ENCODE results near the gene EGFLAM.

Gene EGFLAM

GRCh38 chr5:38479315-38479904 is 221.1 kb downstream of the EGFLAM start:
- DNase-seq = no peak

GRCh38 chr5:38483805-38484398 is 225.5 kb downstream of the EGFLAM start:
- DNase-seq = no peak

GRCh38 chr5:38494175-38494574 is 235.8 kb downstream of the EGFLAM start:
- no peak for DNase-seq

GRCh38 chr5:38494763-38495162 is 236.4 kb downstream of the EGFLAM start:
- DNase-seq = no peak

GRCh38 chr5:38497946-38498345 is 239.6 kb downstream of the EGFLAM start:
- no peak for DNase-seq

- no peak for DNase-seq
Observed at GRCh38 chr5:38500573-38501260, 242.4 kb downstream of the EGFLAM start.

GRCh38 chr5:38506302-38506701 is 247.9 kb downstream of the EGFLAM start:
- no peak for DNase-seq

GRCh38 chr5:38509185-38509584 is 250.8 kb downstream of the EGFLAM start:
- DNase-seq = no peak
